Inflammatory macrophage treated with lipopolysaccharide for 1 hour (primary cell): ENCODE data around the gene CDK8.

Experiments
- DNase-seq, 2 donors: peaks; one replicate each; pipeline ENCODE4 v3.0.0-alpha.2; 2020 to 2022

CDK8 gene

DNA sequence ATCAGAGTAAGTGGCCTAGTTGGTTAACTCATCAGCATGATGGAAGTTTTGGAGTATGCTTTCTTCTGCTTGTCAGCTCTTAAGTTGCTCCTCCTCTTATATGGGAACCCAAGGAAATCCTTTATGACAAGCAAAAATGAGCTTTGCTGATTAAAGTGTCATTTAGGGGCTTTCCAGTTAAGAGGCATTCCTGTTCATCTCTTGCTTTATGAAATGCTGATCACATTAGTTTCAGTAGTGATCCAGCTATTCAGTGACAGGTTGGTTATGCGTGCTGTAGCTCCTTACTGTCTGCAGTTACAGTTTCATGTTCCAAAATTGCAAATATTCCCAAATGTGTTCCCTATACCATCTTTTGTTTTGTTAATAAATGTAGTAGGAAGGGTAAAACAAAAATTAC lies 146.6 kb downstream of the CDK8 start:
- no peak for DNase-seq

DNA sequence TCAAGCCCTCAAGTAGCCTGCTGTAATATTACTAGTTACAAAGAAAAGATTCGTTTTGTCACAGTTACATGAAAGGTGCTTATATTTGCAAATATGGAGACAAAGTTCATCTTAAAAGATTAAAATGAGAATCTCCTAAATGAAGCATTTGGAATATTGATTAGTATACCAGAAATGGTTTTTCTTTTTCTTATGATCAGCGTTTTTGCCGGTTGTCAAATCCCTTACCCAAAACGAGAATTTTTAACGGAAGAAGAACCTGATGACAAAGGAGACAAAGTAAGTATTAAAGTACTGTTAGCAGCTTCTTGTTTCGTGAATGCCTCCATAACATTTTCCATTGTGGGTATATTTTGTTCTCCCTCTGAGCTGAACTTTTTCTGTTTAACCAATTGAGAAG lies 147.1 kb downstream of the CDK8 start:
- DNase-seq = no peak

GRCh38 chr13:26401578-26402021 lies 147.7 kb downstream of the CDK8 start:
- no peak for DNase-seq

GRCh38 chr13:26406791-26407190 lies 152.9 kb downstream of the CDK8 start:
- no peak for DNase-seq

DNA sequence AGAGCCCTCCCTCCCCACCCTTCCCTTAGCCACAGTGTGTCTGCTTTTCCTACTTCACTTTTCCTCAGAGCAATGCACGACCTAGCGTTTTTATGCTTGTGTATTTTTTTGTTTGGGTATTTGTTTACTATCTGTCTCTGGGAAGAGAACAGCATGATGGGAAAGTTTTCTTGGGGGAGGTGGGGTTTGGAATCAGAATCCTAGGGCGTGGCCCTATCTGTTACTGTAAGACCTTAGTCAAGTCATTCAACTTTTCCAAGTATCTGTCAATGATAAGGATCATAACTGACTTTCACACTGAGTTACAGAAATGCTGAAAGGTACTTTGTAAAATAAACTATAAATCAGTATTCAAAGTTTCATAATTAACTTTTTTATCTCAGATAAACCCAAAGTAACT lies 157.3 kb downstream of the CDK8 start:
- no peak for DNase-seq

DNA sequence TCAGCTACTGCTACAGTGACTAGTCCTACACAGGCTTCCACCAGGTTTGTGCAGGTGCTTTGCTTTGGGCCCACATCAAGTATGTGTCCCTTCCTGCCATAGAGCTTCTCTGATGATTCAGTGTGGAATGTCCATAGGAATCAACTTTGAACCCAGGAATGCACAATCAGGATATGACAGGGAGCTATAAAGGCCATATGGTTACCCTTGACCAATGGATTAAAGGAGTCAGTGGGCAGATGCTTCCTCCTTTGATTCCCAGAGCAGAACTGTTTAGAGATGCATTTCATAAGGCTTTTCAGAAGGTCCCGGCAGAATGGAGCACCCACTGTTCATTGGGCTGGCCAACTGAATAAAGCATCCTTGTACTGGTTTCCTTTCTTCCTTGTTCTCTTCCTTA lies 158.3 kb downstream of the CDK8 start:
- DNase-seq = no peak

DNA sequence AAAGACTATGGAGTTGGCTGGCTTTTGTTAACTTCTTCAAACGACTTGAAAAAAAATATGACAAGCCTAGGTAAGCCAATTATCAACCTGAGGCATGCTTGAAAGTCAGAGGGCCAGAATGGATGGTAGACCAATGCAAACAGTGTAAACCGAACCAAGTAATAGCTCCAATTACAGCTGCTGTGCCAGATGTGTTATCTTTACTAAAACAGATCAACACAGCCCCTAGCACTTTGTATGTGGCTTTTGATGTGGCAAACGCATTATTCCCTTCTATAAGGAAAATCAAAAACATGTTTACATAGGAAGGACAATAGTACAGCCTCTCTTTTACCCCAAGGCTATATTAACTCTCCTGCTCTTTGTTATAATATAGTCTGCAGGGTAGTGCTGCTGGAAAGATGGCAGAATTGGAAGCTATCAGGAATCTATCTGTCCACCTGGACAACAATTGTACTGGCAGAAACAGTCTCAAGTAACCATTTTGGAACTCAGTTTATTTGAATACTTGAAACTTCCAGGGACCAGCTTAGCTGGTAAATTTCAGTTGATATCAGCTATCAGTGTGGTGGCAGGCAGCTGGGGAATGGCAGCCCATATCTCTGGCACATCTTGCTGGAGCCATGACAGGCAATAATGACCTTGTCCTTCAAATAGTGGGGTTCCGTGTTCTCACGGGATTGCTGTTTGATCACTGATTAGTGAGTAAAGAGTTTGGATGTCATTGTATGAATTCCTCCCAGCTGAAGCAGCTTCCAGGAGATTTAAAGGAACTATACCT lies 159.2 kb downstream of the CDK8 start:
- no peak for DNase-seq

GRCh38 chr13:26420282-26420960 lies 166.5 kb downstream of the CDK8 start:
- DNase-seq = no peak

- no peak for DNase-seq
These were observed 168.1 kb downstream of the CDK8 start for GRCh38 chr13:26422036-26422435.

DNA sequence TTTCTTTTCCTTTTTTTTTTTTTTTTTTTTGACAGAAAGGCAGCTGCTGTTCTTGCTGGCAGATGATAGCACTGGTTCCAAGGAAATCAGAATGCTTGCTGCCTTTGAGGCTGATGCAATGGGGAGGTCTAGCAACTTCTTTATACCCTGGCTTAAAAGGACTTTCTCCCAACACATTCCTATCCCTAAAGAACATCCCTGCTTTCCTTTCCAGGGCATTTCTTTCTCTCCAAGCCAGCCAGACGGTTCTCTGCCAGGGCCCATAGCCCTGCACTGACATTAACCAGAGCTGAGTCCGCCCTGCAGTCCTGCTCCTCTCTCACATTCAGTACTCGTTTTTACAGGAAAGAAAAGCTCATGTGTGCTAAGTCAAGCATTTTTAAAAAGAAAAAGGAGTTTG lies 169.7 kb downstream of the CDK8 start:
- no peak for DNase-seq

GRCh38 chr13:26424181-26424580 lies 170.3 kb downstream of the CDK8 start:
- DNase-seq = no peak

DNA sequence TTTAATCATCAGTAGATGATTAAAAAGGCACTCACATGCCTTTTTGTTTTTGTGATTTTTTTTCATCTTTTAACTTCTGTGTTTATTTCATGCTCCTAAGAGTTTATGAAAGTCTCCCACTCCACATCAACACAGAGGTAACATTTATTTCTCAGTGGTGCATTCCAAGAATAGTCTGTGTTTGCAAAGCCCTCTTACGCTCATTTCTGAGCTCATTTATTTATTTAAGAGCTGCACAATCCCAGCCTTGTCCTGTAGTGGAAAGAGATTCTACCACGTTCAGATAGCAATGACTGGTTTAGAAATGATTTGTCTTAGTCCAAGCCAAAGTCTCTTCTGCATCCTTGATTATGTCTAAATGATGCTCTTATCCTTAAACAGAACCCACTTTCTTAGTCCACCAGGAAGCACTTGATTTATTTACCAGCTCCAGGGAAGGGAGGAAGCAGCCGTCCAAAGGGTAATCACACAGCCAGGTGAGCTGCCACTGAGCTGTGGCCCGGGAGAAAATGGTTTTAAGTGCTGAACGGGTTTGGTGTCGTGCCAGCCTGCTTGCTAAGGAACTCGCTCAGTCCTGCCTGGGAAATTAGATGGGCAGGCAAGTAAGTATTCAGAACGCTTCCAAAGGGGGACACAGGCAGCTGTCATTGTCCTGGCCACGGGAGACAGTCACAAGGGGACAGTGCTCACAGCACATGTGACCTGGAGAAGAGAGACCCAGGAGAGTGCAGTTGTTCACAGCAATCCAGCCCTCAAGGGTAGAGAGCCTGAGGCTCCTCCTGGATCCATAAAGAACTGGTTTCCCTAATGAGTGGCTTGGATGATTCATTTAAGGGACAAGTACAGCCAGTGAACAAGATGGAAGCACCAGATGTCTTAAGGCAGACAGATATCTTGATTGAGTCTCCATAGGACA lies 171.8 kb downstream of the CDK8 start:
- no peak for DNase-seq

- DNase-seq = no peak
These were observed 179.8 kb downstream of the CDK8 start for GRCh38 chr13:26433776-26434175.

- no peak for DNase-seq
These were observed 181.2 kb downstream of the CDK8 start for GRCh38 chr13:26435171-26435570.

DNA sequence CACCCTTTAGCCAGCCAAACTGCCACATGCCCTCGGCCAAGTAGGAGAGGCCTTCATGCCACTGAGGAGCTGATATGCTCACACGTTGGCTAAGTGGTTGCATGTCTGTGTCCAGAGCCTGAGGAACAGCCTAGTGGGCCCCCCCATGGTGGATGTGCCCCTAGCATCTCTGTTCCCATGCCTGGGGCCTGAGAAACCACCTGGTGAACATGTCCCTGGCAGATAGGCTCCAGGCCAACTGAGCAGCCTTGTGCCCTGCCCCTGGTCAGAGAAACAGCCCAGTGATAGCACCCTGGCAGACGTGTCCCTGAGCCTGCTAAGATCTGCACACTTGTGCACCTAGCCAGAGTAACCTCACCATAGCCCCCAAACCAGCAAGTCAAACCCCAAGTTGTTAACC lies 181.7 kb downstream of the CDK8 start:
- DNase-seq = no peak

DNA sequence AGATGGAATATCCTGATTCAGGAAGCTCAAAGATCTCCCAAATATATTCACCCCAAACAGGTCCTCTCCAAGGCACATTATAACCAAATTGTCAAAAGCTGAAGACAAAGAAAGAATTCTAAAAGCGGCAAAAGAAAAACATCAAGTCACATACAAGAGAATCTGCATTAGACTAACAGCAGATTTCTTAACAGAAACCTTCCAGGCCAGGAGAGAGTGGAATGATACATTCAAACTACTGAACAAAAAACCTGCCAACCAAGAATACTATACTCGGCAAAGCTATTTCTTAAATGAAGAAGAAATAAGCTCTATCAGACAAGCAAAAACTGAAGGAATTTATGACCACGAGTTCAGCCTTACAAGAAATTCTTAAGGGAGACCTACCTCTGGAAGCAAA lies 183.0 kb downstream of the CDK8 start:
- DNase-seq = no peak

GRCh38 chr13:26440111-26440510 lies 186.2 kb downstream of the CDK8 start:
- DNase-seq = no peak

- no peak for DNase-seq
These were observed 187.5 kb downstream of the CDK8 start for GRCh38 chr13:26441476-26441875.

DNA sequence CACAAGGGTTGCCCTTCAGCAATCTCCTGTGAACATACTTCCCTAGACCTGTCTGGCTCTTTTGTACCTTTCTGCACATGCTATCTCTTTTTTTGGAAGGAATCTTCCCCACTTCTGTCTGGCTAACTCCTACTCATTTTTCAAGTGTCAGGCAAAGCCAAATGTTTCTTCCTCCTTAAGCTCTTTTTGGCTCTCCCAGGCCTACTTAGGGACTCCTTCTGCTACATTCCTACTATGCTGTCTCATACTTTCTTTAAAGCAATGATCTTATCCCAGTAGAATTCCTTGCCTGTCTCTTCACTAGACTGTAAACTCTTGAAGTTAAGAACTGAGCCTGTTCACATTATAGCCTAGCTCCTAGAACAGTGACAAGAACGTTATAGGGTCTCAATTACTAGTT lies 188.6 kb downstream of the CDK8 start:
- DNase-seq = no peak

DNA sequence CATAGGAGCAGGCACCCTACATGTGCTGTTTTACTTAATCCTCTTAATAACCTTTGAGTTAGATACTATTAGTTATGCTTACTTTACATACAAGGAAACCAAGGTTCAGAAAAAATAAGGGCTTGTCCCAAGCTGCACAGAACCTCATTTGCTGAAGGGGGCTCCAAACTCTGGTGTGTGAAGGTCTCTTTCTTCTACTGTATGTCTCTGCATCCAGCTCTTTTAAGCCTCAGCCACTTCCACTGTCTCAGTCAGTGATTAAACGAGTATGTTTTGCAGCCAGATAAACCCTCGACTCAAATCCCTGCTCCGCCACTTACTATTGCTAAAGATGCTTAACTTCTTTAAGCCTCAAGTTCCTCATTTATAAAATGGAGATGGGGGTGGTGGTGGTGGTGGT lies 191.2 kb downstream of the CDK8 start:
- DNase-seq = no peak

GRCh38 chr13:26446751-26447150 lies 192.8 kb downstream of the CDK8 start:
- DNase-seq = no peak

GRCh38 chr13:26448032-26448431 lies 194.1 kb downstream of the CDK8 start:
- DNase-seq = no peak

DNA sequence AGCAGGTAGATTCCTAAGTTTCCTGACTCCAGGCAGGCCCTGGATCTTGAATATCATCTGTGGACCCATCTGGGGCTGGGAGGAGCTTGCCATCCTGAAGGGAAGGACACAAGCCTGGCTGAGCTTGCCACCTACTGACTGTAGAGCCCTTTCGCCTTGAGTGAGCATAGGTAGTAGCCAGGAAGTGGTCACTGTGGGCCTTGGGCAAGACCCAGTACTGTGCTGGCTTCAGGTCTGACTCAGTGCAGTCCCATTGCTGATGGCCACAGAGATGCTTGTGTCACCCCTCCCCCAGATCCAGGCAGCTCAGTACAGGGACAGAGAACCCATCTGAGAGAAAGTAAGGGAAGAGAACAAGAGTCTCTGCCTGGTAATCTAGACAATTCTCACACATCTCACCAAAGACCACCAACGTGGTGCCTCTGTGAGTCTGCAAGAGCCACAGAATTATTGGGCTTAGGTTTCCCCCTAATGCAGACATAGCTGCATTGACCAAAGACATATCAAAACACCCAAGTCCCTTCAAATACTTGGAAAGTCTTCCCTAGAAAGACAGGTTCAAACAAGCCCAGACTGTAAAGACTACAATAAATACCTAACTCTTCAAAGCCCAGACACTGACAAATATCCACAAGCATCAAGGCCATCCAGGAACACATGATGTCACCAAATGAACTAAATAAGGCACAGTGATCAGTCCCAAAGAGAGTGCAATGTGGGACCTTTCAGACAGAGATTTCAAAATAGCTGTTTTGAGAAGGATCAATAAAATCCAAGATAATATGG lies 195.3 kb downstream of the CDK8 start:
- DNase-seq = no peak
